GM21576 (cell line): ENCODE measurements around the gene PTCD1.
A peak's percentile ranks its signal among the peaks of the same experiment; 100 is the strongest.
"Not testable (repeated sequence)": the region's sequence is repeated elsewhere in the genome, so short reads cannot be mapped to it uniquely, and the experiment has no call there.

ENCODE experiments used
- ATAC-seq: cut with Tn5 transposase; IDR thresholded peaks from one replicate; pipeline ENCODE4 v1.9.1; 2021; ENCODE audit warnings: mild to moderate bottlenecking, moderate library complexity; ENCODE audit not compliant: unreplicated experiment

Gene PTCD1

DNA sequence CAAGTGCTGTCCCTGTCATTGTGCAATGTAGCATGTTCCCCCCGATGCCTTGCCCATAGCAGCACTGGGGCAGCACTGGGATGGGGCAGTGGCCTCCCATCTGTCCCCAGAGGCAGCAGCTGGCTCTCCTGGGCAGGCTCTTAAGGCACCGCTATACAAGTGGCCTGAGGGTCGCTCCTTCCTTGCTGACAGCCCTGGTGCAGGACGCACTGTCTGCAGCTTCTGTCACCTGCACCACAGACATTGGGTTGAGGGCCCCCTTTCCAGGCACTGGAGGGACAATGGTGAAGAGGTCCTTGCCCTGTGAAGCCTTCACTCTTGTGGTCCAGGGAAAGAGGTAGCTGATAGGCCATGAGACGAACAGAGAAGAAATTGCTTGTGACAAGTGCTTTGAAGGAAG, 10.7 kb upstream of the PTCD1 start:
- no peak for ATAC-seq

DNA sequence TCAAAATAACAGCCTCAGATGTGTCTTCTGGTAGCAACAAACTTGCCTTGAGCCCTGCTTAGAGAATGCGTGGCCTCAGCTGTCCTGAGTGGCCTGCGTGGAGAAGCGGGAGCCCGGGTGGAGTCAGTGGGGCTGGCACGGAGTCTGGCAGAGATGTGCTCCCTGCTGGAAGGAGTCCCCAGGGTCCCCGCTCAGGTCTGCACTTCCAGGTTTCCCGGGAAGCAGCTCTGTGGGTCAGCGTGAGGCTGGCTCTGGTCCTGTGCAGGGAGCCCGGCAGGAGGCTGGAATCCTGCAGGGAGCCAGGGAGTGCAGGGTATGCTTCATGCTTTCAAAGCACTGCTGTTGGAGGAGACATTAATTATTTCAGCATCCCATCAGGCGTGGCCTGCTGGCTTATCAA, 10.3 kb upstream of the PTCD1 start:
- ATAC-seq = no peak

DNA sequence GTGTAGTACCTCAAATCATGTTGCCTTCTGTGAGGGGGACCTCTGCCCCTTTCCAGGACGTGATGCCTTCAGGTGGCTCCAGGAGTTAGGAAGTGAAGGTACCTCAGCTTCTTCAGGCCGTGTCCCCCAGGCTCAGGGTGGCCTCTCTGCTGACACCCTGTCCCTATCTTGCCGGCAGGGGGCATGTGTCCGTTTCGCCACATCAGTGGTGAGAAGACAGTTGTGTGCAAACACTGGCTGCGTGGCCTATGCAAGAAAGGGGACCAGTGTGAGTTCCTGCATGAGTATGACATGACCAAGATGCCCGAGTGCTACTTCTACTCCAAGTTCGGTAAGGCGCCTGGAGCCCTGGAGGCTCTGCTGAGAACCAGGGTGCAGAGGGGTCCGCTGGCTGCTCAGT, 9.3 kb upstream of the PTCD1 start:
- no peak for ATAC-seq

DNA sequence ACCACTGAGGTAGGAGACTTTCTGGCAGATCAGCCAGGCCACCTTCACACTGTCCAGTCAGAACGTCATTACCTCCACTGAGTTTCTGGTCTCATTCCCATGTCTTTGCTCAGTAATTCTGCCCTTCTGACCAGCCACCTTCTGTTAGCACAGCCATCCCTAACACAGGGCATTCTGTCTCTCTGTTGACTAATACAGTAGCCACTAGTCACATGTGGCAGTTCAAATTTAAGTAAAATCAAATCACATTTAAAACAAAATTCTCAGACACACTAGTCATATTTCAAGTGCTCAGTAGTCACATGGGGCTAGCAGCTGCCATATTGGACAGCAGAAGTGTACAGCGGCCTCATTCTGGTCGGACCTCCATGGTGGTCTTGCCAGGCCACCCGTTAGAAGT, 7.5 kb upstream of the PTCD1 start:
- ATAC-seq = no peak

DNA sequence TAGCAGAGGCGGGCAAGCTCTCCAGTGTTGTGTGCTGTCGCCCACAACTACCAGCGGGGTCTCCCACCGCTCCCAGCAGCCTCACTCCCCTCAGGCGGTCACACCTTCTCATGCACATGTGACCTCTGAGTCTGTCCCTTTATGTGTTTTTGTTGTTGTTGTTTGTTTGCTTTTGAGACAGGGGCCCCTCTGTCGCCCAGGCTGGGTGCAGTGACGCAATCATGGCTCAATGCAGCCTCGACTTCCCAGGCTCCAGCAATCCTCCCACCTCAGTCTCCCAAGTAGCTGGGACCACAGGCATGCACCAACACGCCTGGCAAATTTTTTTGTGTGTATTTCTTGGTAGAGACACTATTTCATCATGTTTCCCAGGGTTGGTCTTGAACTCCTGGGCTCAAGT, 1.6 kb upstream of the PTCD1 start:
- ATAC-seq = no peak

DNA sequence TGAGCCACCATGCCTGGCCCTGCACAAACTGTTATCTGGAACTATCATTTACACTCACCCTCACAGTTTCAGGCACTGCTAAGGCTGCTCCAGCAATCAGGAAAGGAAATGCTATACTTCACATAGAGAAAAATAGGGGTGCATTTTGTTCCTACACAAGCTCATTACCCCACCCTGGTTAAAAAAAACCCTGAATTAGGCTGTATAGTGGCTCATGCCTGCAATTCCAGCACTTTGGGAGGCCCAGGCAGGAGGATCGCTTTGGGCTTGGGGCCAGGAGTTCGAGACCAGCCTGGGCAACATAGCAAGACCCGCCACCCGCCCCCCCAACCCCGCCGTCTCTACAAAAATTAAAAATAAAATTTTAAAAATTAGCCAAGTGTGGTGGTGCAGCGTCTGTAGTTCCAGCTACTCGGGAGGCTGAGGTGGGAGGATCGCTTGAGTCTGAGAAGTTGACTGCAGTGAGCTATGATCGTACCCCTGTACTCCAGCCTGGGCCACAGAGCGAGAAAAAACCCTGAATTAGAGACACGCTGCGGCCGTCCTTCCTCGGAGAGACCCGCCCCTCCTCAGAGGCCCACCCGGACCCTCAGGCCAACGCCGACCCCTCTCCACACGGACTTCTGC, 539 bp downstream of the PTCD1 start:
- peak; percentile 2 for ATAC-seq

DNA sequence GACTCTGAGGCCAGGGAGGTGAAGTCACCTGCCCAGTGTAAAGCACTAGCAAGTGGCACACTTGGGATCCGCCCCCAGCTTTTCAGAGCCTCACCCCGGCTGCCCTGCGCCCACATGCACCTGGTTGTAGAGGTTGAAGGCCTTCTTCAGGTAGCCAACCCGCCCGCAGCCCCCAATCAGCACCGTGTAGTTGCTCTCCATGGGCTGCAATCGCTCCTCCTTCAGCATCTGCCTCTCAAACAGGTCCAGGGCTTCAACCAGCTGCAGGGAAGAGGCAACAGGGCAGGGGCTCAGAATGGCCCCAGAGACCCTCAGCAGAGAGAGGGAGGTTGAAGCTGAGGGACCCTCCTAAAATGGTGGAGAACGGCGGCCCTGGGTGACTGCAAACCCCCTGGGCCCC, 5.4 kb downstream of the PTCD1 start:
- ATAC-seq = no peak

DNA sequence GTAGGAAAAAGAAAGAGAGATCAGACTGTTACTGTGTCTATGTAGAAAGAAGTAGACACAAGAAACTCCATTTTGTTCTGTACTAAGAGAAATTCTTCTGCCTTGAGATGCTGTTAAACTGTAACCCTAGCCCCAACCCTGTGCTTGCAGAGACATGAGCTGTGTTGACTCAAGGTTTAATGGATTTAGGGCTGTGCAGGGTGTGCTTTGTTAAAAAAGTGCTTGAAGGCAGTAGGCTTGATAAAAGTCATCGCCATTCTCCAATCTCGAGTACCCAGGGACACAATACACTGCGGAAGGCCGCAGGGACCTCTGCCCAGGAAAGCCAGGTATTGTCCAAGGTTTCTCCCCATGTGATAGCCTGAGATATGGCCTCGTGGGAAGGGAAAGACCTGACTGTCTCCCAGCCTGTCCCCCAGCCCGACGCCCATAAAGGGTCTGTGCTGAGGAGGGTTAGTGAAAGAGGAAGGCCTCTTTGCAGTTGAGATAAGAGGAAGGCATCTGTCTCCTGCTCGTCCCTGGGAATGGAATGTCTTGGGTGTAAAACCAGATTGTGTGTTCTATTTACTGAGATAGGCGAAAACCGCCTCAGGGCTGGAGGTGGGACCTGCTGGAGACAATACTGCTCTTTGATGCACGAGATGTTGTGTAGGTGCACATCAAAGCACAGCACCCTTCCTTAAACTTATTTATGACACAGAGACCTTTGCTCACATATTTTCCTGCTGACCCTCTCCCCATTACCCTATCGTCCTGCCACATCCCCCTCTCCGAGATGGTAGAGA, 6.7 kb downstream of the PTCD1 start:
- ATAC-seq = not testable (repeated sequence)

DNA sequence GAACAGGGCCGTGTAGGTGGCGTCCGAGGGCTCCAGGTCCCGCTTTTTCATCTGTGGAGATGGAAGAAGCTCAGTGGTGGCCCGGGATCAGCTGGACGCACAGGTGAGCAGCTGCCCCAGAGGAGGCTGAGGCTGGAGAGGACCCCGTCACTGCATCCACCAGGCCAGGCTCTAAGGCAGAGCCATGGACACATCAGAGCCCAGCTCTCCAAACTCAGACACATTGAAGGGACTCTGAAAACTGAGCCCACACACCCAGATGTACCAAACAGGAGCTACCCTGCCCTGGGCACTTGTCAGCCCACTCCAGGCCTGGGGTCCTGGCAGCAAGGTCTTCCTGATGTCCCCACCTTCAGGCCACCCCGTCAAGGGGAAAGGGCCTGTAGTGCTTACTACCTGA, 8.8 kb downstream of the PTCD1 start:
- ATAC-seq = no peak

DNA sequence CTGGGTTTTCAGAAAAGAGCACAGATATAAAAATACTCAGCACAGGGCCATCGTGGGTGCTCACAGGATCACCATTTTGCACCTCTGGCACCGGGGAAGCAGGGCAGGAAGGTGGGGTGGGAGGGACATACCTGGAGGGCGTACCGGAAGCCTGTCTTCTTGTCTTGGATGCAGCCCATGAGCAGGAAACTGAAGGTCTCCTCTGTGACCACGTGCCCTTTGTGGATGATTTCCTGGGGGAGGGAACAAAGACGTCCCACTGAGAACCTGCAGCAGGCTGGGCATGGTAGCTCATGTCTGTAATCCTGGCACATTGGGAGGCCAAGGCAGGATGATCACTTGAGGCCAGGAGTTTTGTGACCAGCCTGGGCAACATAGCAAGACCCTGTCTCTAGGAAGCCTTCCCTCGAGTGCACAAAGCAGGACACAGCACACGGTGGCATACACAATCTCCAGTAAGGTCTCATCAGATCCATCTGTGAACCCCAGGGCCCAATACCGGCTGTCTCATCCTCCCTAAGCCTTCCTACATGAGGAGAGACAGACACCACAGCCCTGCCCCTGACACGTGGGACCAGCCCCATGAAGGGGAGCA, 9.5 kb downstream of the PTCD1 start:
- ATAC-seq = no peak

DNA sequence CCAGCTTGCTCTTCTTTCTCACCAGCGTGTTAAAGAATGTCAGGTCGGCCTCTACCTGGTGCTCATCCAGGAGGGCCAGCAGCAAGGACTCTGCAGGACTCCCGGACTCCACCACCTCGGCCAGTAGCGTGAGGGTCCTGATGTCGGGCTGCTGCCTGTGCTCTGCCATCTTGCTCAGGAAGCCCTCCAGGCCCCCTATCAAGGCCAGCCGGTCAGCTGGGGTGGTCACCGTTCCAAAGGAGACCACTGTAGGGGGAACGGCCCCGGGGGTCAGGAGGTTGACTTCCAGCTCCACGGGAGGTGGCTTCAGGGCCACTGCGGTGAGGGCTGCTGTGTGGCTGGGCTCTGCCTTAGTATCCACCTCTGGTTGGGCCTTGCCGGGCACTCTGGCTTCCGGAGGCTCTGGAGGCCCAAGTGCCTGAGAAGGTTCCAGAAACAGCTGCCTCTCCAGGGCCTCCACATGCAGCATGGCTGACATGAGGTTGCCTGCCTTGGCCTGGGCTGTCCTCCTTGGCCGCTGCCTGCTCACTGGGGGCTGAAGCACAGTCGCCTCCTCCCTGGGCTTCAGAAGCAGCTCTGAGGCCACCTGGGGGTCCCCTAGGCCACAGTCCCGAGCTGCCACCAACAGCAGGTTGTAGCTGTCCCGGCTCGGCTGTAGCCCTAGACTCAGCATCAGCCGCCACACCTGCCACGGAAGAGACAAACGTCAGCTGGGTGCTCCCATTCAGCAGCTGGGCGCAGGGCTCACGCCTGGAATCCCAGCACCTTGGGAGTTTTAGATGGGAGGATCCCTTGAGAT, 13.5 kb downstream of the PTCD1 start:
- ATAC-seq = no peak

DNA sequence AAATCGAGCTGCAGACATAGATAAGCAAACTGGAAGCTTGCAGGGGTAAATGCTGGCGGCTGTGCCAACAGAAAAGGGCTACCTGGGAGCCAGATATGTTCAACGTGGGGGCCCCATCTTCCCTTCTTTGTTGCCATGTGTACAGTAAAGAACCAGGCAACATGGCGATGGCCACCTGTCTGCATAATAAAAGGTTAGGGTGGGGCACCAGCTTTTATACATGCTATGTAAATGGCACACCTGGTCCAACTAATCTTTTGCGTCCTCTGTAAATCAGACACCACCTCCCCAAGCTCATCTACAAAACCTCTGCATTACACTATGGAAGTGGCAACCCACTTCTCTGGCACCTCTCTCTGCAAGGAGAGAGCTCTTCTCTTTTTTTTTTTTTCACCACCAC, 16.0 kb downstream of the PTCD1 start:
- ATAC-seq = no peak

DNA sequence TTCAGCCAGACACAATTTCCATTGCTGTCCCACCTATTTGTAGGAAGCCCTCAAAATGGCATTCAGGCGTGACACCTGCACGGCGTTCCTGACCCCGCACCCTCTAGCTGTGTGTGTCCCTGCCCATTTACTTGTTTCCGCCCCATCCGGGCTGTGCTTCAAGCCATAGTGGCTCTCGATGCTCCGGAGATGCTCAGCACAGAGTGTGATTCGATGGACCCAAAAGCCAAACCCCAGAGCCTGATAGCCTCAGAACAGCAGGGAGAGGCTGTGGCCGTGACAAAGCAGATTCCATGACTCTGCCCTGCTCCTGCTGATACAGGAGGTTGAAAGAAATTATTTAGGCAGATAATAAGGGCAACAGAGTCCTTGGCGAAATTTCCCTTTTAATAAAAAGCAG, 16.4 kb downstream of the PTCD1 start:
- ATAC-seq = no peak

DNA sequence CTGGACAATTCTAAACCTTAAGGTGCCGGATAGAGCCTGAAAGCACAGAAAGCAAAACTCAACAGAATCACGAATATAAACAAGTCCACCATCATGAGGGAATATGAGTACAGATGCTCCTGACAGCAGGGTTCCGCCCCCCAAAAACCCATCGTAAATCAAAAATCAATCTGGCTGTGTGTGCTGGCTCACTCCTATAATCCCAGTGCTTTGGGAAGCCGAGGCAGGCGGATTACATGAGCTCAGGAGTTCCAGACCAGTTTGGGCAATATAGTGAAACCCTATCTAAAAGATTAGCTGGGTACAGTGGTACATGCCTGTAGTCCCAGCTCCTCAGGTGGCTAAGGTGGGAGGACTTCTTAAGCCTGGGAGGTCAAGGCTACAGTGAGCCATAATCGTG, 17.6 kb downstream of the PTCD1 start:
- no peak for ATAC-seq

DNA sequence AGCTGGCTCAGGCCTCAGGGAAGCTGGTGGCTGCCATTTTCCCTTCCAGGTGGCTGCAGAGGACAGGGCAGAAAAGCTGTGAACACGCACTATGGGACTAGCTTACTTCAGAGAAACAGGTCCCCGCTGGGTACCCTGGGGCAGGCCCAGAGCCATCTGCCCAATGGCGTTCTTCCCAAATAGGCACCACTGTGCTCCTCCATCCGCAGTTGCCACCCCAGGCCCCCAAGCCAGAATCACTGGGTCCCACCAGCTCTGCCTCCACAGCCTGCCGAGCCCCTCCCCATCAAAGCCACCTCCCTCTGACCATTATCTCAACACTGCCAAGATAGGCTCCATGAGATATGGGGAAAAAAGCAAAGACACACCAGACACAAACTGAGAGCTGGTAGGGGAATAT, 18.4 kb downstream of the PTCD1 start:
- ATAC-seq = no peak

DNA sequence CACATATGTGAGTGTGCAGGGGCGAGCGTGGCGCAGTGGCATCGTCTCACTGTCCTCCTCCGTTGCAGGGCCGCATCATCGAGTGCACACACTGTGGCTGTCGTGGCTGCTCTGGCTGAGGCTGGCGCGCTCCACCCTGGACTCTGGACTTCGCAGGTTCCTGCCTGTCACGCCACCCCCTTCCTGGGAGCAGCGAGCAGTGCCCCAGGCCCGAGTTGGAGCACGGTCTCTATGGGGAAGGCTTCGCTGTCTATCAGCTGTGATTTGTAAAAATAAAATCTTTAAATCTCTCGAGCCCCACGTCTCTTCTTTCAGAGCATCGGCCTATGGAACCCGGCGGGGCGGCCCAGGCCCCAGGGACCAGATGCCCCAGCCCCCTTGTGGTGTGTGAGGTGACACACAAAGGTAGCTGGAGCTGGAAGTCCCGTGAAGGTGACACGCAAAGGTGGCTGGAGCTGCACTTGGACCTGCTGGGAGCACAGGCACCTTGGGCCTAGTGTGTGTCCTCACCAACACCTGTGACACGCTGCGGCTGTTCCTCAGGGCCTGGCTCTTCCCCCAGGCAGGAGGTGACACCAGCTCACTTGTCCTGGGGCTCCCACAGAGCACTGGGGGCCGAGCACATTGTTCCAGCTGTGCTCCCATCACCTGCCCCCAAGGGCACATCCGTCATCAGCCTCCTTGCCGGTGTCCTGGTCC, 19.1 kb downstream of the PTCD1 start:
- ATAC-seq = no peak

DNA sequence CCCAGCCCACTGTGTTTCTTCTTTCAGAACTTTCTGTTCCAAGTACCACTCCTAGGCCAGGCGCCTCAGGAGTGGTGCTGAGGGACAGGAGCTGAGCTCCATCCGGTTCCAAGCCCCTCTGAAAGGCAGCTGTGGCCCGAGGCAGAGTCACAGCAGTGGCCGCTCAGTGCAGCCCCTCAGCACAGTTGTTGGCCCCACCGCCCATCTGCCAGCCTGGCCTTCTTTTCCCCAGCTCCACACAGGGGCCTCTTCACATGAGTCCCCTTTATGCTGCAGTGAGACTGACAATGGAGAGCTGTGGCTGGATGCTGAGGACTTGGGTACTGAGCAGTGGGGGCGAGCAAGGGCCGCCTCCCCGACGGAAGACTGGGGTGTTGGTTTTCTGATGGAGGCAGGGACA, 20.3 kb downstream of the PTCD1 start:
- ATAC-seq = no peak

DNA sequence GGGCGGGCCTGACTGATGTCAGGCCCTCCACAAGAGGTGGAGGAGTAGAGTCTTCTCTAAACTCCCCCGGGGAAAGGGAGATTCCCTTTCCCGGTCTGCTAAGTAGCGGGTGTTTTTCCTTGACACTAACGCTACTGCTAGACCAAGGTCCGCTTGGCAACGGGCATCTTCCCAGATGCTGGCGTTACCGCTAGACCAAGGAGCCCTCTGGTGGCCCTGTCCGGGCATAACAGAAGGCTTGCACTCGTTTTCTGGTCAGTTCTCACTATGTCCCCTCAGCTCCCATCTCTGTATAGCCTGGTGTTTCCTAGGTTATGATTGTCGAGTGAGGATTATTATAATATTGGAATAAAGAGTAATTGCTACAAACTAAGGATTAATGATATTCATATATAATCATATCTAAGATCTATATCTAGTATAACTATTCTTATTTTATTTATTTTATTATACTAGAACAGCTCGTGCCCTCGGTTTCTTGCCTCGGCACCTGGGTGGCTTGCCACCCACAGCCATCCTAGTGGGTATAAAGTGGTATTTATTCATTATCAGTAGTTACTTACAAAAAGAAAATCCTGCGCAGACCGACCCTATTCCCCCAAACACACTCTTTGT, 23.0 kb downstream of the PTCD1 start:
- ATAC-seq = not testable (repeated sequence)

DNA sequence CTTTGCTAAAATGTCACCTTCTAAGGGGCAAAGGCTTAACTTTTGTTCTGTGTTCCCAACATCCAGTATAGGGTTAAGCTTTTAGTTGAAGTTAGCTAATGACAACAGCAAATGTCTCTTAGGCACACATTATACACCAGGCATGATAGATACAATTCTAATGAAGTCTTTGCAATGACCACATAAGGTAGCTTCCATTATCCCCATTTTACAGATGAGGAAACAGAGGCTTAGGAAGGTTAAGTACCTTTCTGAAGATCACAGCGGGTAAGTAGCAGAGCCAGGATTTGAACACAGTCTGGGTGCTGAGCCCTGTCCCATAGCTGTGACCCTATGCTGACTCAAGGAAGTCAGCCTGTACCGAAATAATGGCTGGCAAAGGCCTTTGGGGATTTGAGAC, 28.0 kb downstream of the PTCD1 start:
- ATAC-seq = no peak

DNA sequence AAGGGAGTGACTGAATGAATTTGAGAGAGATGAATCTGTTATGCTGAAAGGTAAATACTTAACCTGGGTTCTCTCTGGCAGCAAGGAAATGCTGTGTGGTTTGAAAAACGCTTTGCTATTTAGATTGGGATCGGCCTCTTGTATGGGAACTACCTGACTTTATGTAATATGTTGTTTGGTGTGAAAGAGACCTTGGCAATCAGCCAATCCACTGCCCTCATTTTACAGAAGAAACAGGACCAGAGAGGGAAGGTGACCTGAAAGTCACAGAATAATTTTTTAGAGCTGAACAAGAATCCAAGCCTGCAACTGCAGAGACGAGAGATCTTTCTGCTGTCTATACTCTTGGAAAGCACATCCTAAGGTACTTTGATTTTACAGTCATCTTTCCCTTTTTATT, 28.8 kb downstream of the PTCD1 start:
- no peak for ATAC-seq

DNA sequence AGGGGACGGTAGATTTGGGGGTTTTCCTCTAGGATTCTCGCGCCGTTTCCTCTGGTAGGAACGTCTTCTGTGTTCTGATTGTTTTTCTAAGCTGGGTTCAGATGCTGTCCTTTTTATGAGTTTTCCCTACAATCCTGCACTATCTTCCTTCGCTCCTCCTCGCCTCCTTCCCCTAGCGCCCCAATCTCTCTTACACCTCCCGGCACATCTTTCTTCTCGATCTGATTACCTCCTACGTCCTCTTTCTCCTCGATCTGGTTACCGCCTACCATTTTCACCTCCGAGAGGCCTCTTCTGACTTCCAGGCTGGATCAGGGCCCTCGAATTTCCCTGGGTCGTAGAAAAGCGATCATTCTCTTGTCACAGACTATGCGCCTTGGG, 29.4 kb downstream of the PTCD1 start:
- no peak for ATAC-seq
